HG03571 (cell line): ENCODE data around the gene RXFP2.

Source experiments
- ATAC-seq: cut with Tn5 transposase; IDR thresholded peaks from one replicate; pipeline ENCODE4 v1.9.1; 2021; ENCODE audit not compliant: unreplicated experiment

Gene RXFP2

DNA sequence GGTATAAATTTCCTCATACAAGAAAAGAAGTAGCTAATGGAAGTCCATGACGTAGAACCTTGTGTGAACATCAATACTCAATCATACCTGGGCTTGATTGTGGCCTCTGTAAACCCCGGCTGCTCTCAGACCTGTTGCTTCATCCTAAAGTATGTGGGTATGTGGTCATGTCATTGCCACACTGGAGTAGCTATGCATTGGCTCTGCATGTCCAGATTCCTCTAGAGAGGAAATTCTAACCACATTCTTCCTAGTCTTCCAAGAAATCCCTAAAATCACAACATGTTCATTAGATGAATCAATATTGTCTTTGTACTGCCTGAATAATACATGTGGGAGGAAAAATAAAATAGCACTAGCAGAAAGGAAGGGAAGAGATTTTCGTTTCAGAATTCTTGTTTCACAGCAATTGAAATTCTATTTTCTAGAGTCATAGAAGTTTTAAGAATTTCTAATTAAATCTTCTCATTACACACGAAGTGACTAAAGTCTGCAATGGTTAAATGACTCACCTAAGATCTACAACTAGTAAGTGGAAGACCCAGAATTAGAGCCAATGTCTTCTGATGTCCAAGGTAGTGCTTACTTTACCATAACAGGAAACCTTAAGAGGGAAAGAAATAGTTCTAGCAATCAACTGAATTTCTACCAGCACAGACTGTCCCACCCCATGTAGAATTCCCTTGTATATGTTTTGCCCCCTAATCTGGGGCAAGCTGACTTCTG is 28.0 kb downstream of the RXFP2 start:
- no peak for ATAC-seq

DNA sequence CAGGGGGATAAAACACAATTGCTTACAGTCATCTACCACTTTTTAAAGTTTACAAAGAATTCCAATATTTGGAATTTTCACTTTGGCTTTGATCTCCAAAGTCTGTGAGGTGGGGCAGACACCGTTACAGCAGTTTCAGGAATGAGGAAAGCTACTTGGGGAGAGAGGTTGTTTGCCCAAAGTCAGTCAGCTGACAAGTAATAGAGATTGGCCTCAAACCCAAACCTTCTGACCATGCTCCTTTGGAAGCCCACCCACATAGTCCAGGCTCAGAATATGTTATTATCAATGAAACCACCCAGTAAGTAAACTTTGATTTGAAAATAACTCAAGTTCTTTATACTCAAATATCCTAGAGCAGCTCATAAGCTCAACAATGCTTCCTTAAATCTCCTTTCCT is 29.0 kb downstream of the RXFP2 start:
- no peak for ATAC-seq

DNA sequence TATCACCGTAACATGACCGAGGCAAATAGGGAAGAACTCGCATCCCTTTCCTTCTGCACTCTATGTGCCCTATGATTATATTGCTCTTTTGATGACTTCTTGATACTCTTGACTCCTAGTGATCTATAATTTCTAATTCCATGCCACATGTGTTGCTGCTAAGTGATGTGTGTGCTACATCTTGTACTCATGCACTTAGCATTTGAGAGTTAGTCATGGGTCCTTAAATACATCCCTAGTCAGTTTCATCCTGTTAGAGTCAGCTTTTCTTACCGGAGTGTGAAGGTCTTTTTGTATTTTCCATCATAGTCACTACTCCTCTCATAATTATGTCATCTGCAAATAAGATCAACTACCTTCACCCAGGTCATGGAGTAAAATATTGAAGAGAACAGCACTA is 30.2 kb downstream of the RXFP2 start:
- ATAC-seq = no peak

DNA sequence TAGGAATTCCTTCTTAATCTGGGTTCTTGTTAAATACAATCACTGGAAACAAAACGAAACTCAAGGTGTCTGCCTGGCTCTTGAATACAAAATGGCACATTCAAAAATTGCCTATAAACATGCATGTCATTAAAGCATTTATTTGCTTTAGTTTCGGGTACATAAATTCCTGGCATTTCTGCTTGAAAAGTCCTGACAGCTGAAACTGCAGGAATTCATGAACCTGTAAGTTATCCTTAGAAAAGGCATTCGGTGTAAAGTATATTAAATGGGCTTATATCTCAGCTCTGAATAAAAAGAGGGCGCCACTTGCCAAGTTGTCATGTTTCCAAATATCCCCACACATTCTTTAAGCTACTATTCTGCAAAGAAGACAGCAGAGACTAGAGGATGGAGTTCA is 32.9 kb downstream of the RXFP2 start:
- ATAC-seq = no peak

GRCh38 chr13:31773538-31773937 is 34.2 kb downstream of the RXFP2 start:
- no peak for ATAC-seq

DNA sequence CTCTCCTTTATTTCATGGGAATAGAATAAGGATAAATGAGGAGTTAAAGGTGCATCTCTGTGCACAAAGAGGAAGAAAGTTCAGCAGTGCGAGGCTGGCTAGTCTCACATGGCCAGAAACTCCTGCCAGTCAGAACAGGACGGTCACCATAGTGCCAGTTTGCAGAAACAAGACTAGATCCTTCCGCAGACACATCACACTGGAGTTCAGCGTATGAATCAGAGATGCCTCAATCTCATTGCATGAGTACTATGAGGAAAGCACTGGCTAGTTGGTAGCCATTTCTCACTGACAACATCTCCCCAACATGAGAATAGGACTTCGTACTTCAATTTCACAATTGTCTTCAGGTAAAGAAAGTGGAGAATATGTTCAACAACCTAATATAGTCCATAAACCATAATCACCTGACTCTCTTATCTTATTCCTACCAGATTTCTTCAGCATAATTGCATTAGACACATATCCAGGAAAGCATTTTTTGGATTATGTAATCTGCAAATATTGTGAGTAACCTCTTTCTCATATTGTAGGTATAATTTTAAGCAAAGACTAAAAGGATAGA is 34.9 kb downstream of the RXFP2 start:
- ATAC-seq = no peak

DNA sequence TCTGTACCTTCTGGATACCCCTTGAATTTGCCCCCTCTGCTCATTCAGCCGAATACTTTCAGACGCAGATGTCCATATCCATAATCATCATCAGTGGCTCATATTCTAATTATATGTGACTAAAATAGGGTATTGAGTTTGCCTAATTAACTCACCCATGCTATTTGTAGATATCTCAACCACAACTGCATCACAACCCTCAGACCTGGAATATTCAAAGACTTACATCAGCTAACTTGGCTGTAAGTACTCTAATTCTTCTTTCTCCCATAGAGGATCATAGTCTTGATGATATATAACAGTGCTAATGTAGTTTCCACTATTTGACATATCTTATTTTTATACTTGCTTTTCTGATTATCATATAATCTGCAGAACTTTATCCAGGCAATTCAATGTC is 35.8 kb downstream of the RXFP2 start:
- ATAC-seq = no peak

GRCh38 chr13:31775686-31776085 is 36.4 kb downstream of the RXFP2 start:
- ATAC-seq = no peak

- ATAC-seq = no peak
Measured at GRCh38 chr13:31781064-31781463, 41.7 kb downstream of the RXFP2 start.

DNA sequence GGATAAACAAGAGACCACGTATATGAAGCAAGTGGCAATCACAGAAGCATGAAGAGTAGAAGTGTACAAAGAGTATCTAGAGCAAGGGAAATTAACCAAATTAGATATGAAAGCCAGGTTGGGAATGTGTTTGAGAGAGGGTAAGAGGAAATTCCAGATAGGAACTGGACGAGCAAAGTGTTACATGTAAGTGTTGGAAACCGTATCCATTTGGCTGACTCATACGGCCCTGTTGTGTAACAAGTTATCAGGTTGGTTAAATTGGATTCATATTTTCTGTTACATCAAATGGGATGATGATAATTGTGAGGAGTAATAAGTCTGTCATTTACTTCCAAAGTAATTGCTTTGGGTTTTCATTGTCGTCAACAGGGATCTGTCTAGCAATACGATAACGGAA is 46.7 kb downstream of the RXFP2 start:
- no peak for ATAC-seq

GRCh38 chr13:31790992-31791391 is 51.7 kb downstream of the RXFP2 start:
- no peak for ATAC-seq

DNA sequence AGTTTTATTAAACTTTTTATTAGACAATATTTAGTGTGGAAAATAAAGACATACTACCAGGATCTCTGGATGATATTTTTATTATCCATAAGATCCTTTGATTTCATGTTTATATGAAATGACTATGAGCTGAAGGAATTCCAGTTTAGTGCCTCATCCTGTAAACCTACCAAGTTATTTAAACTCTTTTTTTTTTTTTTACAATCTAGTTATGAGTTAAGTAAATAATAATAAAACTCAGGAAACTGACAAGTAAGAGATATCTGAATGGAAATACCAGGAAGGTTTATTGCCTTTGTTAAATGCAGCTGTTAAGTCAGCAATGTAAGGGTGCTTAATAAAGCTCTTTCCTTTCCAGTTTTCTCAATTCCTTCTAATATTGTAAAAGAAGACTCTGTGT is 53.9 kb downstream of the RXFP2 start:
- no peak for ATAC-seq

- no peak for ATAC-seq
Measured at GRCh38 chr13:31794452-31794851, 55.1 kb downstream of the RXFP2 start.

DNA sequence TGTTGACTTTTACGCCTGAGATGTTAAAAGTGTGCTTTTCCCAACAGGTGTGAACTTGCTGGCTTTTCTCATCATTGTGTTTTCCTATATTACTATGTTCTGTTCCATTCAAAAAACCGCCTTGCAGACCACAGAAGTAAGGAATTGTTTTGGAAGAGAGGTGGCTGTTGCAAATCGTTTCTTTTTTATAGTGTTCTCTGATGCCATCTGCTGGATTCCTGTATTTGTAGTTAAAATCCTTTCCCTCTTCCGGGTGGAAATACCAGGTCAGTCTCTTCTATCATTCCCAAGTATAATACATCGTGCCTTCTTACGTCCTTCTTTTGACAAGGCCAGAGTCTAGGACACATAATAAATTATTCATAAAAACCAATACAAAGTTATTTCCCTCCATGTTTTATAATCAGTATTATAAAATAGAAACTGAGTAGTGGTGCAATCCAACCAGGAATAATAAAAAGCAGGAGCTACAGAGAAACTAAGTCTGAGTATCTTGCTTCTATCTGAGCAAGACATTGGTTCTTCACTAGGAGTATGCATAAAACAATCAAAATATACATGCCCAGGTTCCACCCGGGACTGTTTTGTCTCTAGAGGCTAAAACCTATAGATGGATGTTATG is 57.9 kb downstream of the RXFP2 start:
- no peak for ATAC-seq

DNA sequence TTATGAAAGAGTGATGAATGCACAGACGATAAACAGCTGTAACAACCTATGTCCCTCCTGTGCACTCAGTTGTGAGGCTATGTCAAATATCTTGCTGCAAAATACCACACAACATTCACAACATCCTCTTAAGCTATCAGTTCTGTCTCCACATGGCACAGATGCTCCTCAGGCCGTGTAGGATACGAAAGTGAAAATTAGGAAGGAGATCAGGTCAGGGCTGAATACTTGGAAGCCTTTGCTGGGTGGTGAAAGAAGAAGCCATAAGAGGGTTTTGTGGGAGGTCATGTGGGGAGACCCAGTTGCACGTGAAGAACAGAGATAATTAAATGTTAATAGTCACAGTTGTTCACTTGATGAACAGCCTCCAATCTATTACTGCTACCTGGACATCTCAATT is 58.9 kb downstream of the RXFP2 start:
- no peak for ATAC-seq

DNA sequence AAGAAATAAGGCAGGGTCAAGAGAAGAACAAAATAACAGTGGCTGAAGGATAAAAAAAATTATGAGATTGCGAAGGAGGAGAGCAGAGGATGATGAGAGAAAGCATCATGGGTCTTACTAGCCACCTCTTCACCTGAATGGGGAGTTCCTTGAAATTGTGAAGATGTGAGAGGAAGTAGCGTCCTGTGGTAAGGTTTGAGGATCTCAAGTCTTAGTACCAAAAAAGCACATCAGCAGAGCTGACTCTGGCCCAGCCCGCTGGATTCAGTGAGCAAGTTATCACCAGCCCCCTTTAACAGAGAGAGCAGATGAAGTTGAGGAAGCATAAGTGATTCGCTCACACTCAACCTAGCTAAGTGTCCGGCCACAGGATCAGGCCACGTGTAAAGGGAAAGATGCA is 61.8 kb downstream of the RXFP2 start:
- no peak for ATAC-seq

DNA sequence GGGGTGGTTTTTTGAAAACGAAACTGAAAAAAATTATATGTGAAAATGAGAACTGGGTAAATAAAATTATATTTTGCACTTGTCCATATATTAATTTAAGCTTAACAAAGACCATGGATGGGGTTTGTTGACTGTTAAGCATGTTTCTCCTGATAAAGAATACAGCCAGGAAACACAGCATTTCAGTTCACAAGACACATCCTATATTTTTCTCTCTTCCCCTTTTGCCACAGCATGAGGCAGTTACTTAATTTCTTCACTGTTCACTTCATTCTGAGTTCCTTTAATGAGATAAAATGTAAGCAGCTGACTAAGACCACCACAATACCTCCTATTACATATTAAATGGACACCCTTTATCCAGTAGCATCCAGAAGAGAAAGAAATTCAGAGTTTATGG is 64.0 kb downstream of the RXFP2 start:
- ATAC-seq = no peak

- no peak for ATAC-seq
Measured at GRCh38 chr13:31805841-31806240, 66.5 kb downstream of the RXFP2 start.

DNA sequence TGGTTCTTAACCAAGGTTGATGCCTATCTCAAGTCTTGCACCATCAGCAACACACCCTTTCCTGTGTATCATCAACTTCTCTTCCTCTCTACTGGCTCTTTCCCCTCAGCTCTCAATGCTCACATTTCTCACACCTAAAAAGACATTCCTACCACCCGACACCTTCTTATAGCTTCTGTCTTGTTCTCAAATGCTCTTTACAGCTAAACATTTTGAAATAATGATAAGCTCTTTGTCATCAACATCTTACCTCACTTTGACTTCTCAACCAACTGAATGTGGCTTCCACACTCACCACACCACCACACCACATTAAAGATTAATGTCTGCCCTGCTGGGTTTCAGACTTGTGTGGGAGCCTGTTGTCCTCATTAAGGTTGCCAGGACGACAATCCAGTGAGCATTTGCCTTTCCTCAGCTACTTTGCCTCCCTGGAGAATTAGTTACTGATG is 67.8 kb downstream of the RXFP2 start:
- ATAC-seq = no peak

- no peak for ATAC-seq
Measured at GRCh38 chr13:31814536-31814935, 75.2 kb downstream of the RXFP2 start.

GRCh38 chr13:31815361-31816144 is 76.2 kb downstream of the RXFP2 start:
- ATAC-seq = no peak

DNA sequence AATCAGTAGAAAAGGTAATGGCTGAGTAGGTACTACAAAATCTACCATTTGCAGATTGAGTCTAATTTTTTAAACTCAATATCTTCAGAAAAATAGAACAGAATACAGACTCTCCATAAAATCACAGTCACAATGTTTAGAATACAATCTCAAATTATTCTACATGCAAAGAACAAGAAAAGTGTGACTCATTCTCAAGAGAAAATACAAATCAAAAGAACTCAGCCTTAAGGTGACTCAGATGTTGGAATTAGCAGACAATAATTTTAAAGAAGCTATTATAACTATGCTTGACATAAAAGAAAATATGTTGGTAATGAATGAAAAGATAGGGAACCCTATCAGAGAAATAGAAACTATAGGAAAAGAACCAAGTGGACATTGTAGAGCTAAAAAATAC is 78.9 kb downstream of the RXFP2 start:
- ATAC-seq = no peak
